ENCODE results near the gene CEP72.

Gene CEP72

GRCh38 chr5:587403-587802 is 24.7 kb upstream of the CEP72 start:
- in situ Hi-C loops (cut with MboI; ENCODE audit: low sequenced_read_pairs, unreplicated experiment): no loop called here
- TF ChIP-seq, protein P1, sequence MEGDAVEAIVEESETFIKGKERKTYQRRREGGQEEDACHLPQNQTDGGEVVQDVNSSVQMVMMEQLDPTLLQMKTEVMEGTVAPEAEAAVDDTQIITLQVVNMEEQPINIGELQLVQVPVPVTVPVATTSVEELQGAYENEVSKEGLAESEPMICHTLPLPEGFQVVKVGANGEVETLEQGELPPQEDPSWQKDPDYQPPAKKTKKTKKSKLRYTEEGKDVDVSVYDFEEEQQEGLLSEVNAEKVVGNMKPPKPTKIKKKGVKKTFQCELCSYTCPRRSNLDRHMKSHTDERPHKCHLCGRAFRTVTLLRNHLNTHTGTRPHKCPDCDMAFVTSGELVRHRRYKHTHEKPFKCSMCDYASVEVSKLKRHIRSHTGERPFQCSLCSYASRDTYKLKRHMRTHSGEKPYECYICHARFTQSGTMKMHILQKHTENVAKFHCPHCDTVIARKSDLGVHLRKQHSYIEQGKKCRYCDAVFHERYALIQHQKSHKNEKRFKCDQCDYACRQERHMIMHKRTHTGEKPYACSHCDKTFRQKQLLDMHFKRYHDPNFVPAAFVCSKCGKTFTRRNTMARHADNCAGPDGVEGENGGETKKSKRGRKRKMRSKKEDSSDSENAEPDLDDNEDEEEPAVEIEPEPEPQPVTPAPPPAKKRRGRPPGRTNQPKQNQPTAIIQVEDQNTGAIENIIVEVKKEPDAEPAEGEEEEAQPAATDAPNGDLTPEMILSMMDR (IDR thresholded peaks at IDR 0.05; ENCODE audit: borderline replicate concordance, control extremely low read depth, extremely low read depth, insufficient read depth, missing control alignments): no peak
- DNase-seq (ENCODE audit: low spot score): no peak

GRCh38 chr5:588406-588995 is 23.6 kb upstream of the CEP72 start:
- DNase-seq (ENCODE audit: low spot score): no peak
- TF ChIP-seq, protein P1 (IDR thresholded peaks at IDR 0.05; ENCODE audit: borderline replicate concordance, control extremely low read depth, extremely low read depth, insufficient read depth, missing control alignments): no peak

GRCh38 chr5:589173-589572 is 23.0 kb upstream of the CEP72 start:
- TF ChIP-seq, protein P1 (IDR thresholded peaks at IDR 0.05; ENCODE audit: borderline replicate concordance, control extremely low read depth, extremely low read depth, insufficient read depth, missing control alignments): no peak
- no peak for DNase-seq (ENCODE audit: low spot score)
- in situ Hi-C loops (cut with MboI; ENCODE audit: low sequenced_read_pairs, unreplicated experiment): no loop called here

More at GRCh38 chr5:588406-588995, 23.6 kb upstream of the CEP72 start:
- in situ Hi-C loops (cut with MboI; ENCODE audit: low sequenced_read_pairs, unreplicated experiment): no loop called here

DNA sequence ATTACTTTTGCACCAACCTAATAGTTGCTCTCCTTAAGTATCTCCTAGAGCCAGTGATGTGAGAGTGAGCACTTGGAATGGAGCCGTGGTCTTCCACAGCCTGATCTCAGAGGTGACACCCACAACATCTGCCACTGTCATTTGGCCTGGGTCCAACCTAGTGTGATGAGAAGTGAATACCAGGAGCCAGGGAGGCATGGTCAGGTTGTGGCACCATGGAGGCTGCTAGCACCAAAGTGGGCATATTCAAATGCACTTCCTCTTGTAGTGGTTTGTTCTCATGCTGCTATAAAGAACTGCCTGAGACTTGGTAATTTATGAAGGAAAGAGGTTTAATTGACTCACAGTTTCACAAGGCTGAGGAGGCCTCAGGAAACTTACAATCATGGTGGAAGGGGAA is 22.6 kb upstream of the CEP72 start:
- in situ Hi-C loops (cut with MboI; ENCODE audit: low sequenced_read_pairs, unreplicated experiment): no loop called here
- no peak for DNase-seq (ENCODE audit: low spot score)
- TF ChIP-seq, protein P1 (IDR thresholded peaks at IDR 0.05; ENCODE audit: borderline replicate concordance, control extremely low read depth, extremely low read depth, insufficient read depth, missing control alignments): no peak

GRCh38 chr5:590346-590745 is 21.8 kb upstream of the CEP72 start:
- in situ Hi-C loops (cut with MboI; ENCODE audit: low sequenced_read_pairs, unreplicated experiment): no loop called here
- no peak for DNase-seq (ENCODE audit: low spot score)
- TF ChIP-seq, protein P1 (IDR thresholded peaks at IDR 0.05; ENCODE audit: borderline replicate concordance, control extremely low read depth, extremely low read depth, insufficient read depth, missing control alignments): no peak

DNA sequence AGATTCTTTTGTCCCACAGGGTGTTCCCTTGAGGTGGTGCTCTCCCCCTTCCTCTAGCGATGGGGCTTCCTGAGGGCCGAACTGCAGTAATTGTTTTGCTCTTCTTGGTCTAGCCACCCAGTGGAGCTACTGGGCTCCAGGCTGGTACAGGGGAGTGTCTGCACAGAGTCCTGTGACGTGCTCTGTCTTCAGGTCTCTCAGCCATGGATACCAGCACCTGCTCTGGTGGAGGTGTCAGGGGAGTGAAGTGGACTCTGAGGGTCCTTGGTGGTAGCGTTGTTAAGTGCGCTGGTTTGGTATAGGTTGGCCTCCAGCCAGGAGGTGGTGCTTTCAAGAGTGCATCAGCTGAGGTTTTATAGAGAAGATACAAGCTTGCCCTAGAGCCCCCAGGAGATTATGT is 20.4 kb upstream of the CEP72 start:
- in situ Hi-C loops (cut with MboI; ENCODE audit: low sequenced_read_pairs, unreplicated experiment): no loop called here
- DNase-seq (ENCODE audit: low spot score): no peak
- TF ChIP-seq, protein P1 (IDR thresholded peaks at IDR 0.05; ENCODE audit: borderline replicate concordance, control extremely low read depth, extremely low read depth, insufficient read depth, missing control alignments): no peak
